SK-N-SH treated with all-trans-retinoic acid at 6 μM for 48 hours (cell line): Measurements from ENCODE around the gene DNAJC5G.

Experiments
- ATAC-seq: fragments of 200-7000 bp; cut with Tn5 transposase; 3 replicates; pipeline ENCODE4 v1.9.1; 2020; ENCODE audit warnings: mild to moderate bottlenecking, moderate library complexity
- ARNTL ChIP-seq: fragments of 450-650 bp; formaldehyde crosslinking; IDR thresholded peaks from 2 replicates; pipeline ENCODE4 v1.5.0; 2020; ENCODE audit warnings: low read depth, mild to moderate bottlenecking, moderate library complexity, borderline replicate concordance
- BACH2 ChIP-seq: fragments of 250-450 bp; sonication (Bioruptor Pico); IDR thresholded peaks from 2 replicates; pipeline ENCODE4 v1.9.0; 2021; ENCODE audit warnings: mild to moderate bottlenecking, borderline replicate concordance
- CREB5 ChIP-seq: fragments of 250-450 bp; sonication (Bioruptor Pico); IDR thresholded peaks from 2 replicates; pipeline ENCODE4 v1.5.1; 2020; ENCODE audit warnings: low read depth, mild to moderate bottlenecking, moderate library complexity
- CSRNP3 ChIP-seq: fragments of 250-450 bp; sonication (Bioruptor Pico); IDR thresholded peaks from 2 replicates; pipeline ENCODE4 v1.5.1; 2021; ENCODE audit warnings: mild to moderate bottlenecking, moderate library complexity
- ESRRG ChIP-seq: fragments of 250-450 bp; sonication (Bioruptor Pico); IDR thresholded peaks from 2 replicates; pipeline ENCODE4 v1.6.1; 2021; ENCODE audit warnings: mild to moderate bottlenecking
- GLIS3 ChIP-seq: fragments of 250-450 bp; sonication (Bioruptor Pico); IDR thresholded peaks from 2 replicates; pipeline ENCODE4 v1.5.0; 2020; ENCODE audit warnings: mild to moderate bottlenecking, moderate library complexity
- ISL1 ChIP-seq: fragments of 250-450 bp; sonication (Bioruptor Pico); IDR thresholded peaks from 2 replicates; pipeline ENCODE4 v2.1.2; 2022; ENCODE audit warnings: mild to moderate bottlenecking, moderate library complexity
- OSR1 ChIP-seq: fragments of 250-450 bp; sonication (Bioruptor Pico); IDR thresholded peaks from 2 replicates; pipeline ENCODE4 v1.8.0; 2022; ENCODE audit warnings: moderate library complexity, mild to moderate bottlenecking, inconsistent platforms
- PATZ1 ChIP-seq: fragments of 250-450 bp; sonication (Bioruptor Pico); IDR thresholded peaks from 2 replicates; pipeline ENCODE4 v1.8.0; 2020; ENCODE audit warnings: mild to moderate bottlenecking, moderate library complexity, borderline replicate concordance
- POU6F1 ChIP-seq: fragments of 250-450 bp; sonication (Bioruptor Pico); IDR thresholded peaks from 2 replicates; pipeline ENCODE4 v1.8.0; 2021; ENCODE audit warnings: low read depth, mild to moderate bottlenecking, moderate library complexity, borderline replicate concordance
- PPARA ChIP-seq: fragments of 250-450 bp; sonication (Bioruptor Pico); IDR thresholded peaks from 2 replicates; pipeline ENCODE4 v1.5.0; 2020; ENCODE audit warnings: mild to moderate bottlenecking, borderline replicate concordance
- SNAI2 ChIP-seq: fragments of 250-450 bp; sonication (Bioruptor Pico); IDR thresholded peaks from 2 replicates; pipeline ENCODE4 v1.5.0; 2020; ENCODE audit warnings: mild to moderate bottlenecking, moderate library complexity
- TCF4 ChIP-seq: fragments of 250-450 bp; sonication (Bioruptor Pico); IDR thresholded peaks from 2 replicates; pipeline ENCODE4 v1.8.0; 2021; ENCODE audit warnings: mild to moderate bottlenecking, moderate library complexity, borderline replicate concordance
- ZC3H10 ChIP-seq: fragments of 250-450 bp; sonication (Bioruptor Pico); IDR thresholded peaks from 2 replicates; pipeline ENCODE4 v1.5.1; 2021; ENCODE audit warnings: mild to moderate bottlenecking, moderate library complexity
- ZFP3 ChIP-seq: fragments of 250-450 bp; sonication (Bioruptor Pico); IDR thresholded peaks from 2 replicates; pipeline ENCODE4 v1.5.0; 2020; ENCODE audit warnings: mild to moderate bottlenecking, moderate library complexity
- ZNF565 ChIP-seq: fragments of 450-650 bp; formaldehyde crosslinking; conservative IDR thresholded peaks from 2 replicates; pipeline ENCODE4 v1.5.0; 2020; ENCODE audit warnings: low read depth, mild to moderate bottlenecking, moderate library complexity
- ZNF70 ChIP-seq: fragments of 450-650 bp; formaldehyde crosslinking; IDR thresholded peaks from 2 replicates; pipeline ENCODE4 v1.5.0; 2020; ENCODE audit warnings: mild to moderate bottlenecking, moderate library complexity
- ZNF8 ChIP-seq: fragments of 450-650 bp; formaldehyde crosslinking; IDR thresholded peaks from 2 replicates; pipeline ENCODE4 v1.5.0; 2020; ENCODE audit warnings: mild to moderate bottlenecking, moderate library complexity

DNAJC5G gene

GRCh38 chr2:27303093-27304025 is 28.1 kb downstream of the DNAJC5G start:
- peak; percentile 59 for ATAC-seq
- TF ChIP-seq ZNF565 (CRISPR knock-in tag), result no peak
- no peak for TF ChIP-seq ZNF8 (CRISPR knock-in tag)
- TF ChIP-seq GLIS3, result no peak
- TF ChIP-seq ZFP3, result no peak
- no peak for TF ChIP-seq ZC3H10
- TF ChIP-seq CREB5 (CRISPR knock-in tag), result no peak
- no peak for TF ChIP-seq OSR1 (CRISPR knock-in tag)
- no peak for TF ChIP-seq POU6F1 (CRISPR knock-in tag)
- TF ChIP-seq BACH2 (CRISPR knock-in tag), result no peak

- no peak for ATAC-seq
- TF ChIP-seq ZFP3, result no peak
- no peak for TF ChIP-seq SNAI2 (CRISPR knock-in tag)
Measured at GRCh38 chr2:27304488-27305240, 29.4 kb downstream of the DNAJC5G start.

- ATAC-seq, result no peak
- TF ChIP-seq SNAI2 (CRISPR knock-in tag) (no peak), ARNTL (CRISPR knock-in tag) (no peak), ISL1 (CRISPR knock-in tag) (no peak), ZFP3 (no peak), ESRRG (no peak), ZNF70 (no peak), BACH2 (CRISPR knock-in tag) (no peak), ZNF565 (CRISPR knock-in tag) (no peak)
Measured at GRCh38 chr2:27305516-27305915, 30.3 kb downstream of the DNAJC5G start.

- no peak for ATAC-seq
- TF ChIP-seq ISL1 (CRISPR knock-in tag) (no peak), TCF4 (CRISPR knock-in tag) (no peak), ZNF8 (CRISPR knock-in tag) (no peak), PATZ1 (CRISPR knock-in tag) (no peak), GLIS3 (no peak), CSRNP3 (CRISPR knock-in tag) (no peak), ZNF70 (no peak), ESRRG (no peak), POU6F1 (CRISPR knock-in tag) (no peak), PPARA (CRISPR knock-in tag) (no peak), ZNF565 (CRISPR knock-in tag) (no peak)
Measured at GRCh38 chr2:27306136-27306535, 30.9 kb downstream of the DNAJC5G start.
